Lower lobe of right lung (tissue), 2 donors: ENCODE results near the gene CITED4. TPM values are rescaled to one million over a fixed set of nuclear protein-coding genes. Genes with fewer than 3 reads are reported as not detected.

Source experiments
- ATAC-seq, 2 donors: fragments of 200-7000 bp; cut with Tn5 transposase; one replicate each; pipeline ENCODE4 v1.9.1; 2020 to 2022; ENCODE audit warnings: mild to moderate bottlenecking in 2 of 2, moderate library complexity in 2 of 2
- DNase-seq: peaks from one replicate; pipeline ENCODE4 v3.0.0-alpha.2; 2020
- H3K27ac ChIP-seq: fragments of 200-600 bp; one replicate; pipeline ENCODE4 v1.8.0; 2022
- H3K27me3 ChIP-seq: fragments of 200-600 bp; one replicate; pipeline ENCODE4 v1.8.0; 2022; ENCODE audit warnings: low read depth
- H3K36me3 ChIP-seq: fragments of 200-600 bp; one replicate; pipeline ENCODE4 v1.8.0; 2022; ENCODE audit warnings: mild to moderate bottlenecking
- H3K4me1 ChIP-seq: fragments of 200-600 bp; one replicate; pipeline ENCODE4 v1.8.0; 2022
- H3K4me3 ChIP-seq: fragments of 200-600 bp; one replicate; pipeline ENCODE4 v1.8.0; 2022; ENCODE audit warnings: mild to moderate bottlenecking
- H3K9me3 ChIP-seq: fragments of 200-600 bp; one replicate; pipeline ENCODE4 v1.8.0; 2022
- CTCF ChIP-seq: fragments of 200-600 bp; IDR thresholded peaks from one replicate; pipeline ENCODE4 v1.8.0; 2022; ENCODE audit warnings: antibody characterized with exemption, mild to moderate bottlenecking
- intact Hi-C: fragments of 100-400 bp; cut with DNase I; formaldehyde crosslinking; loops from one replicate; pipeline ENCODE4 v1.11.0; 2022
- total RNA-seq: library from RNA; stranded (reverse); fragmentation: NEBNext Ultra II Directional; extraction: Animal tissue kit (Norgen Biotek cat#: 25700); gene quantifications from one replicate; pipeline ENCODE4 v1.2.1, GENCODE V29; 2021
- donor health status: DM: no; HTN: yes; CAD: no; lungs with severe emphysema.

CITED4 gene
- total RNA-seq, 1 donor from 2014 or later = 13.9 TPM

GRCh38 chr1:40830419-40830943 is 31.7 kb downstream of the CITED4 start:
- Histone ChIP-seq H3K27me3 (no peaks in the 10 kb centered on the region), H3K4me3 (no peak overlapping the region), H3K4me1 (no peaks in the 10 kb centered on the region), H3K9me3 (no peaks in the 10 kb centered on the region), H3K36me3 (no peaks in the 10 kb centered on the region), H3K27ac (no peak overlapping the region)
- no peak for TF ChIP-seq CTCF
- DNase-seq (peak; percentile 16), ATAC-seq (no peak)
- intact Hi-C loops = no loop called here

GRCh38 chr1:40829631-40830245 is 32.4 kb downstream of the CITED4 start:
- no peaks in the 10 kb centered on the region for H3K4me1 ChIP-seq
- no peak for TF ChIP-seq CTCF
- intact Hi-C loops = no loop called here
- no peaks in the 10 kb centered on the region for H3K9me3 ChIP-seq
- no peak for ATAC-seq
- no peaks in the 10 kb centered on the region for H3K27me3 ChIP-seq
- no peak overlapping the region for H3K4me3 ChIP-seq
- peak; percentile 18 for DNase-seq
- no peaks in the 10 kb centered on the region for H3K36me3 ChIP-seq
- H3K27ac ChIP-seq = no peak overlapping the region

GRCh38 chr1:40825996-40826395 is 36.2 kb downstream of the CITED4 start:
- H3K27me3 ChIP-seq = no peaks in the 10 kb centered on the region
- no peak overlapping the region for H3K27ac ChIP-seq
- H3K4me3 ChIP-seq = no peak overlapping the region
- no peaks in the 10 kb centered on the region for H3K4me1 ChIP-seq
- TF ChIP-seq CTCF = no peak
- no peak for ATAC-seq
- no peaks in the 10 kb centered on the region for H3K9me3 ChIP-seq
- H3K36me3 ChIP-seq = no peaks in the 10 kb centered on the region
- intact Hi-C loops = no loop called here
- DNase-seq = no peak

- Histone ChIP-seq H3K9me3 (no peaks in the 10 kb centered on the region), H3K36me3 (no peaks in the 10 kb centered on the region), H3K27me3 (no peaks in the 10 kb centered on the region), H3K4me3 (no peak overlapping the region), H3K27ac (peak overlapping the region; percentile 25), H3K4me1 (no peaks in the 10 kb centered on the region)
- ATAC-seq = peak; percentile 37 to 55
- DNase-seq = no peak
- intact Hi-C loops = no loop called here
- no peak for TF ChIP-seq CTCF
Measured at GRCh38 chr1:40825435-40825788, 36.8 kb downstream of the CITED4 start.

GRCh38 chr1:40824591-40825434 is 37.4 kb downstream of the CITED4 start:
- peak overlapping the region; percentile 25 for H3K27ac ChIP-seq
- no peak for DNase-seq

More at GRCh38 chr1:40824591-40825434, 37.4 kb downstream of the CITED4 start:
- Histone ChIP-seq H3K36me3 (no peaks in the 10 kb centered on the region), H3K27me3 (no peaks in the 10 kb centered on the region), H3K9me3 (no peaks in the 10 kb centered on the region), H3K4me1 (no peaks in the 10 kb centered on the region), H3K4me3 (no peak overlapping the region)
- intact Hi-C loops = no loop called here
- TF ChIP-seq CTCF = no peak
- ATAC-seq = peak; percentile 7 to 75
